Activated CD4-positive, alpha-beta T cell treated with anti-CD3 and anti-CD28 coated beads, Interleukin-10, Interleukin-2, amounts not matched to agents 100 ng/mL and 50 ng/mL, durations not matched to agents 16 hours and 8 hours (primary cell): ENCODE measurements around the gene BMPER.

ENCODE experiments used
- DNase-seq: peaks from one replicate; pipeline ENCODE4 v3.0.0-alpha.2; 2020

BMPER gene

DNA sequence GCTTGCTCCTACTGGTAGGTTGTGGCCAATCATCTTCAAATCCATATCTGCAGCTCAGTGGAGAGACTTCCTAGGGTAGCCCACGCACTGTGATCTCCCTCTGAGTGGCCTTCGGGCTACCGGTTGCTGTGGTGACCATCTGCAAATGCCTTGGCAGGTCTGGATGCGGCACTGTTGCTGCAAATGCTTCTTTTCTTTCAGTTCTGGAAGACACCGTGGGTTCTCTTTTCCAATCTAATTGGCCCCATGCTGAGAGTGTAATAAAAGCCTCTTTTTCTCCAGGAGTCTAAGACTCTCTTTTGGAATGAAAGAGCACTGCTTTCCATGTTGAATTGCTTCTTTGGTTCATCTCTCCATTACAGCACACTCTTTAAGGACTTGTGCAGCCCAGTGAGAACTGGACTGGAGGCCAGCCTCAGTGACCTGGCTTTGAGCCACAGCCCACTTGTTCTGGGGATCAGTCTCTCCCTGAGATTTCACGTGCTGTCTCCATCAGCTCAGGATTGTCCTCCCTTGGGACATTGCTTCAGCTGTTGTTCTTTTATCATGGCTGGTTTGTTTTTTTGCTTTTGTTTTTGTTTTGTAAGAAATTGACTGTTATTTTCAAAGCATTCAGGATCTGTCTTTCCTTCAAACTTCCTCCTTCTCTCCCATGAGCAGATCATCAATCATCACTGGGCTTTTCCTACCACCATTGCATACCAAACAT, 286.6 kb downstream of the BMPER start:
- DNase-seq: no peak

DNA sequence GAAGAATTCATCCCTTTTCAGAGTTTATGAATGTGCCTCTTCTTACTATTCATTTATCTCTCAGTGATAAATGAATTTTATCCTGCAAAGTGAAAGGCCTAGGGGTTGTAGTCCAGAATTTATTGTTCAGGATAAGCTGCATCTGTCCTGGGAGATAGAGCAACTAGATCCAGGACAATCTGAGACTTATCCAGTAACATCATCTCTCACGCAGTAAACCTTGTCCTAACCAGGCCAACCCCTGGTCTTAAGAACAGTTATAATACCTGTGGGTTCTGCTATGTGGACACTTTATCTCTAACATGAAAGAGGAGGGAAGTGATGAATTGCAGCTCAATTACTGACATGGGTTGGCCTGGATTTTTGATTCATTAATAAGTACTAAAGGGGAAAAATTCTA, 287.6 kb downstream of the BMPER start:
- no peak for DNase-seq

DNA sequence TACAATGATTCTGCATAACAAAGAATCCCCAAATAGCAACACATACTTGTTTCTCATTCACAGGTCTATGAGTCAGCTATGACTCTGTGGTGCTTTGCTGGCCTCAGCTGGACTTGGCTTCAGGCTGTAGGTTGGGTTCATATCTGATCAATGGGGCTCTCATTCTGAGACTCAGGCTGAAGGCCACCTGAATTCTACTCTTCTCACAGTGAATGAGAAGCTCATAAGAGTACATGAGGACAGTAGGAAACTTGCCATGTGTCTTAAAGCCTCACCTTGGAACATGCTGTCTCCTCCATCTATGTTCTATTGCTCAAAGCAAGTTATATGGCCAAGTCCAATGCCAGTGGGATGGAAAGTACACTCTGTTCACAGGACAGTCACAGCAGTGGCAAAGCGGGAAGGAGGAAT, 292.9 kb downstream of the BMPER start:
- DNase-seq: no peak
